SK-N-MC (cell line): ENCODE measurements around the gene ARAF.

ENCODE experiments used
- EZH2 ChIP-seq: fragments of 200-600 bp; sonication (generic); IDR thresholded peaks from one replicate; pipeline ENCODE4 v1.6.1; 2017; ENCODE audit warnings: antibody characterized with exemption
- FOXP2 ChIP-seq: optimal IDR thresholded peaks from 2 replicates; pipeline ENCODE3; 2011; ENCODE audit warnings: mild to moderate bottlenecking, moderate library complexity; ENCODE audit not compliant: insufficient read depth; ENCODE audit errors: extremely low read length, control extremely low read depth
- POLR2AphosphoS5 ChIP-seq: IDR thresholded peaks from 2 replicates; pipeline ENCODE4 v1.6.1; 2012; ENCODE audit warnings: mild to moderate bottlenecking, low read depth, low read length, borderline replicate concordance

DNA sequence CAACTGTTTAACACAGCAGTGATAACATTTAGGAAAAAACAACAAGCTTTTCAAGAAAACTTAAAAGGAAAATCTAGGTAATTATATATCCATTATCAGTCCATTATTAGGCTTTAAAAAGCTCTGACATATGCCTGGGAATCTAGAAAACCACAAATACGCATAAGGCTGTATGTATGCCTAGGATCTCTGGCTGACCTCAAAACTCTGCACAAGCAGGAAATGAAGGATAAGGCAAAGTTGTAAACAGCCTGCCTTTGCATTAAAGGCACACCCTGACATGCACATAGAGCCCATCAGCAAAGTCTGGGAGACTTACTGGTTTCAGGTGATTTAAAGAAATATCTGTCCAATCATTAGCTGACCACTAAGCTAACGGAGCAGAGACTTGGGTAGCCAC, 35.3 kb downstream of the ARAF start:
- TF ChIP-seq POLR2AphosphoS5: no peak
- no peak for TF ChIP-seq EZH2
- TF ChIP-seq FOXP2: no peak
